Esophagus muscularis mucosa (tissue), 4 donors: ENCODE data around the gene APH1B. TPM values are rescaled to one million over a fixed set of nuclear protein-coding genes. Genes with fewer than 3 reads are reported as not detected.

ENCODE experiments used
- DNase-seq: peaks from one replicate; pipeline ENCODE4 v3.0.0-alpha.2; 2017; ENCODE audit errors: extremely low spot score
- H3K27ac ChIP-seq, 4 donors: fragments of 200-600 bp; sonication (generic); replicated peaks in 1 of 4; 1 replicate in 3 of 4; 2 replicates in 1 of 4; pipeline ENCODE4 v1.5.1; 2016 to 2019; ENCODE audit warnings: mild to moderate bottlenecking in 1 of 4
- H3K27me3 ChIP-seq, 4 donors: fragments of 200-600 bp; sonication (generic); one replicate each; pipeline versions ENCODE4 v1.5.1 to v1.6.0; 2016 to 2019
- H3K36me3 ChIP-seq, 4 donors: fragments of 200-600 bp; sonication (generic); one replicate each; pipeline ENCODE4 v1.5.1; 2016 to 2019
- H3K4me1 ChIP-seq, 4 donors: fragments of 200-600 bp; sonication (generic); one replicate each; pipeline ENCODE4 v1.5.1; 2016 to 2019
- H3K4me3 ChIP-seq, 4 donors: fragments of 200-600 bp; sonication (generic); 1 replicate in 2 of 4; 2 replicates in 2 of 4; pipeline ENCODE4 v1.5.1; 2016 to 2019; ENCODE audit warnings: mild to moderate bottlenecking in 4 of 4, moderate library complexity in 1 of 4
- H3K9me3 ChIP-seq, 4 donors: fragments of 200-600 bp; sonication (generic); 1 replicate in 3 of 4; 2 replicates in 1 of 4; pipeline ENCODE4 v1.5.1; 2016 to 2019
- CTCF ChIP-seq, 3 experiments: fragments of 200-600 bp in 2 of 3; fragments of 450-650 bp in 1 of 3; sonication (generic) in 2 of 3; IDR thresholded peaks; one replicate each; pipeline ENCODE4 v1.5.1; 2017 to 2019; ENCODE audit warnings: antibody characterized with exemption in 3 of 3, mild to moderate bottlenecking in 2 of 3, moderate library complexity in 1 of 3
- EP300 ChIP-seq: sonication (generic); formaldehyde crosslinking; IDR thresholded peaks from one replicate; pipeline ENCODE4 v1.6.1; 2017; ENCODE audit warnings: antibody characterized with exemption
- POLR2A ChIP-seq: fragments of 450-650 bp; IDR thresholded peaks from one replicate; pipeline ENCODE4 v1.6.1; 2017; ENCODE audit warnings: antibody characterized with exemption, moderate library complexity, mild to moderate bottlenecking, low read depth
- POLR2AphosphoS5 ChIP-seq, 2 donors: sonication (generic); formaldehyde crosslinking; IDR thresholded peaks; one replicate each; pipeline ENCODE4 v1.6.1; 2017; ENCODE audit warnings: antibody characterized with exemption in 2 of 2
- WGBS: methylation state at CpG from one replicate; pipeline ENCODE4 v1.1.5; 2018; 5-methylcytosine and 5-hydroxymethylcytosine counted together
- intact Hi-C: fragments of 100-400 bp; cut with DNase I; formaldehyde crosslinking; loops from one replicate; pipeline ENCODE4 v1.15.1; 2023
- total RNA-seq, 4 donors: library from RNA; depleted of rRNA; stranded (reverse); fragments of >200 nt; gene quantifications; one replicate each; pipeline versions ENCODE4 v1.1.0 to v1.2.1, GENCODE V29; 2016

The APH1B gene
- total RNA-seq, 4 donors from 2014 or later: 7.5 to 9.4 (median 8.9) TPM

DNA sequence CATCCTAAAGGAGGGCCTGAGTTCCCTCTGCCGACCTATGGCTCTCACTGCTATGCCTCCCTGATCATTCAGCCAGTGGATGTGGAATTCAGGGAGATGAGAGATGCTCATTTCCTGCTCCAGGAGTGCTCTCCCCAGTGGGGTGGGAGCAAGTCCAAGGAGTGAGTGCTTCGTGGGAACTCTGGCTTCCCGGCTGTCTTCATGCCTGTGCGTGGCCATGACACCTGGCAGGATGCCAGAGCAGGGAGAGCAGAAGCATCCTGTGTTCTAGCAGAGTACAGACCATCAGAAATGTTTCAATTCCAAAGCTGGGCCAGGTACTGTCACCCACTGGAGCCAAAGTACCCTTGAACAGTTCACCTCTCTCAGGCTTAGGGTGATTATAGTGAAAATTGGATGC lies 45.1 kb downstream of the APH1B start:
- WGBS: 34% methylated on average over 3 of the region's 4 CpGs
- Histone ChIP-seq H3K9me3 (no peaks in the 10 kb centered on the region), H3K36me3 (no peaks in the 10 kb centered on the region), H3K27me3 (no peaks in the 10 kb centered on the region), H3K27ac (no peak overlapping the region), H3K4me3 (no peak overlapping the region), H3K4me1 (peaks cover 0 to 9% (median 7%) of the 10 kb centered on the region in 4 donors)
- intact Hi-C loops: no loop called here
- DNase-seq: no peak
- TF ChIP-seq POLR2A (no peak), EP300 (no peak), POLR2AphosphoS5 (IDR thresholded peaks at IDR 0.05) (no peak), CTCF (IDR thresholded peaks at IDR 0.05) (no peak)

DNA sequence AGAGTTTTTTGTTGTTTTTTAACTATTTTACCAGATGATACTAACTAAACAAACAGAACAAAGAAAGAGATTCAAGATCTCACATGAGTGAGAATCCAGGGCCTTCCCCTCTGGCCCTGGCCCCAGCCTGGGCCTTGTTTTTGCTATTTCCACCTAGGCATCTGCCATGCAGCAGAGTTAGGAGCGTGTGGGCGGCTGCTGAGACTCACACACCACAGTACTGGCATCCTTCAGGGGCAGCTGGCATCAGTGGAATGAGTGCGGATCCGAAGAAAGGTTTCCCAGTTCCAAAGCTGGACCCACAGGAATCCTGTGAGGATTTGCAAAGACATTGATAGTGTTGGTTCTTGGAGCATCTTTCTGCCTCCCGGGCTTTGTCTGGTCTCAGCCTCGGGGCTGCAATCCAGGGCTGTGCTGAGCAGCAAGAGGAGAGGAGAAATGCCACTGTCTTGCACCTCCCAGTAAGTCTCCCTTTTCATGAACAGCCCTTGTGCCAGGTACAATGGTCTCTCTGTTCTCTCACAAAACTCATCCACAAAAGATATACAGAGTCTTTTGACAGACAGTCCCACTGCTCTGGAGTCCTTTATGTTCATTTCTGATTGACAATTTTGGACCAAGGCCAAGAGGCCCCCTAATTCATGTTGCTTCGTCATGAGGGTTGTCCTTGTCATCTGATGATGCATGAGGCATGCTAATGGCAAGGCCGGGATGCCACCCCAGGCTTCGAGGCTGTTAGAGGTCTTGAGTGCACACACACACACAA lies 46.6 kb downstream of the APH1B start:
- whole genome bisulfite sequencing: 75% methylated on average over 8 of the region's 9 CpGs
- Histone ChIP-seq H3K4me1 (peaks cover 0 to 9% (median 7%) of the 10 kb centered on the region in 4 donors), H3K27me3 (no peaks in the 10 kb centered on the region), H3K36me3 (no peaks in the 10 kb centered on the region), H3K27ac (no peak overlapping the region), H3K9me3 (no peaks in the 10 kb centered on the region), H3K4me3 (no peak overlapping the region)
- DNase-seq: no peak
- intact Hi-C loops: no loop called here
- no peak for TF ChIP-seq POLR2A
- TF ChIP-seq EP300: no peak

GRCh38 chr15:63324770-63325169 lies 47.4 kb downstream of the APH1B start:
- Histone ChIP-seq H3K36me3 (no peaks in the 10 kb centered on the region), H3K27me3 (no peaks in the 10 kb centered on the region), H3K4me3 (no peak overlapping the region), H3K27ac (no peak overlapping the region), H3K4me1 (peaks cover 0 to 9% (median 7%) of the 10 kb centered on the region in 4 donors), H3K9me3 (no peaks in the 10 kb centered on the region)
- intact Hi-C loops: no loop called here
- 92% methylated on average over 7 of the region's 7 CpGs for WGBS
- TF ChIP-seq CTCF (IDR thresholded peaks at IDR 0.05): no peak
- TF ChIP-seq POLR2AphosphoS5 (IDR thresholded peaks at IDR 0.05): no peak
- no peak for TF ChIP-seq EP300
- TF ChIP-seq POLR2A: no peak
- no peak for DNase-seq

DNA sequence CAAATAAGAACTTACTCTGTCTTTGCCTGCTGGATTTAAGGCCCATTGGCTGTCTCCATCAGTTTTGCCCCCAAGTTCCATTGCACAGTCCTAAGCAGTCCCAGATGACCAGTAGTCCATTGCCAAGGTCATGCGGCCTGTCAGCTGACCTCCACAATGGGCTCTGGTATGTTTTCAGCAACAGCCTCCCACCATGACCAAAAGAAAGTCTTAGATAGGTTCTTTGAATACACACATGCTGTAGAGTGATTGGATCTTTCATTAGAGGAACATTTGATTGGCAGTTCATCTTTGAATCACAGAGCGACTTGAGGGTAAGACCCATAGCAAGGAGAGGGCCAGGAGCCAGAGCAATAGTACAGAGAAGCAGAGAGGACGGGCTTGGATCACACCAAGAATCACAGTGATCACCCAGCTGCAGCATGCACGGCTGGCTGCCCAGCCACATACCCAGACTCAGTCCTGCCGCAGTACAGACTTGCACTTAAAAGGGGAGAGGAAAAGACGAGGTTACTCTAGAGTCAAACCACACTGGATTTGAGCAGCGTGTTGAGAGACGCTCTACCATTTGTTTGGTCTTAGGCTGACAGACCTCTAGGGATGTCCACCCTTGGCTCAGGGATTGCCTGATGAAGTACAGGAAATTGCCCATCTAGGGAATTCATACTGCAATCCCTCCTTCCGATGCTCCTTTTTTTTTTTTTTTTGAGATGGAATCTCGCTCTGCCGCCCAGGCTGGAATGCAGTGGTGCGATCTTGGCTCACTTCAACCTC lies 50.4 kb downstream of the APH1B start:
- intact Hi-C loops: no loop called here
- DNase-seq: no peak
- no peak for TF ChIP-seq EP300
- Histone ChIP-seq H3K36me3 (no peaks in the 10 kb centered on the region), H3K27me3 (no peaks in the 10 kb centered on the region), H3K27ac (no peak overlapping the region), H3K4me3 (no peak overlapping the region), H3K9me3 (no peaks in the 10 kb centered on the region), H3K4me1 (peaks cover 0 to 8% (median 4%) of the 10 kb centered on the region in 4 donors)
- 80% methylated on average over 12 of the region's 12 CpGs for WGBS

- intact Hi-C loops: no loop called here
- 100% methylated on average over 5 of the region's 5 CpGs for WGBS
- Histone ChIP-seq H3K27ac (no peak overlapping the region), H3K4me3 (no peak overlapping the region), H3K36me3 (no peaks in the 10 kb centered on the region), H3K9me3 (no peaks in the 10 kb centered on the region), H3K27me3 (no peaks in the 10 kb centered on the region), H3K4me1 (no peaks in the 10 kb centered on the region)
- no peak for TF ChIP-seq EP300
- TF ChIP-seq CTCF (IDR thresholded peaks at IDR 0.05): no peak
- TF ChIP-seq POLR2AphosphoS5 (IDR thresholded peaks at IDR 0.05): no peak
- no peak for TF ChIP-seq POLR2A
- DNase-seq: no peak
Measured at GRCh38 chr15:63329567-63330350, 52.4 kb downstream of the APH1B start.
